SIG-M5 treated with dmso at 0.1 percent for 504 hours (cell line): Measurements from ENCODE around the gene ZBTB46.

Source experiments
- DNase-seq: peaks from one replicate; lab custom pipeline; 2025; ENCODE audit not compliant: unreplicated experiment; lab: John Stamatoyannopoulos, UW

The ZBTB46 gene

DNA sequence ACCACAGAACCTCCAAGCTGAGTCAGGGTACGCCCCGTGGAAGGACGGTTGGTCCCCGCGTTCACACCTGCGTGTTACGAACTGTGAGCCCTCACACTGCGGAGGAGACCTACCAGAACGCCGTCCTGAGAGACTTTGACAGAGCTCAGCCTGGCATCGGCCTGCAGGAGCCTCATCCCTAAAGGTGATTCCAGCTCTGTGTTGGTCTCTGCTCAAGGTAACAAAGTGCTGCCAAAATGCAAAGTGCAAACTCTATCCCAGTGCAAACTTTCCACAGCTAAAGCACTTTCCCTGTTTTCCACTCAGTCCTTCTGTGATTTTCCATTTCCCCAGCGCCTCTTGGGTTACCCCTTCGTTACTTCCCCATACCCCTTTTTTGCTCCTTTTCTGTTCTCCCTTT lies 8.6 kb upstream of the ZBTB46 start:
- no peak for DNase-seq

DNA sequence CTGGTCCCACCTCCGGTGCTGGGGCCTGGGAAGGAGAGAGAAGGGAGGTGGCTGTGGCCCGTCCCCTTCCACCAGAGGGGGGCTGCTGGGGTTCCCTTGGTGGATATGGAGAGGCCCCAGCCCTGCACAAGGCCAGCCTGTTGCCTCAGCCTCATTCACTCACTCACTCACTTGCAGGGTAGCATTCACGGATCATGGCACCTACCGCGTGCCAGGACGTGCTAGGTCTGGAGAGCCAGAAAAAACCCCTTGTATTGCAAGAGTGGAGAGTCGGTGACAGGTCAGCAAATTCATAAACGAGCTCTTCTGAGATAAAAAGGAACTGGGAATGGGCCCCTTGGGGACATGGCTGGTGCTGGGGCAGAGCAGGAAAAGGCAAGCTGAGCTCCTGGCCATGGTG lies 6.4 kb upstream of the ZBTB46 start:
- DNase-seq = no peak

DNA sequence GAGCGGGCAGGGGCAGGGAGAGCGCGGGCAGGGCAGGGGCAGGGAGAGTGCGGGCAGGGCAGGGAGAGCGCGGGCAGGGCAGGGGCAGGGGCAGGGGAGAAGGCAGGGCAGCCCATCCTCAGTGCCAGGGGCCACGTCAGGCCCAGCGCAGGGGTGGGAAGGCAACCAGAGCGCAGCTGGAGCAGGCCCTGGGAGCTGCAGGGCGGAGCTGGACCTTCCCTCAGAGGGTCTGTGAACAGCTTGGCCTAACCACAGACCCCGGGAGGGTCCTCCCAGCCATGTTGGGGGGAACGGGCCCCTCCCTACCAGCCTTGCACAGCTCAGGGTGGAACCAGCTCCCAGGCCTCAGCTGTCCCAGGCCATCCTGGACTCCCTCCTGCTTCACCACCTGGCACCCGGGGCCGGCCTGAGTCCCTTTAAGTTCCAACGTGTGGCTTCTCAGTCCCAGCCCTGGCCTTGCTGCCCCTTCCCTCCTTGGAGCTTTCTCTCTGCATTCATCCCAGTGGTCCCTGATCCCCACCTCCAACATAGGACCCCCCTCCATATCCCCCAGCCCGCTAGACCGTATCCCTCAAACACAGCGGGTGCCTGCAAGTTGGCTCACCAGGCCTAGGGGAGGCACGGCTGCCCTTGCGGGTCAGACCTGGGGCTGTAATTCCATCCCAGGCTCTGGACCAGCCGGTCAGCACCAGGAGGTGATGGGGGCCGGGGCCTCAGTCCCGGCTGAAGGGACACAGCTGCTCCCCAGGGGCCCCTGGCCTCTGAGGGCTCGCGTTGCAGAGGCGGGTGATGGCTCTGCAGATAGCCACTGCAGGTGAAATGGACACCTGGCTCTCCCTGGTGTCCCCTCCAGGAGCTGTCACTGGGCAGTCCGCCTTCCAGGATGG lies 5.6 kb upstream of the ZBTB46 start:
- no peak for DNase-seq

DNA sequence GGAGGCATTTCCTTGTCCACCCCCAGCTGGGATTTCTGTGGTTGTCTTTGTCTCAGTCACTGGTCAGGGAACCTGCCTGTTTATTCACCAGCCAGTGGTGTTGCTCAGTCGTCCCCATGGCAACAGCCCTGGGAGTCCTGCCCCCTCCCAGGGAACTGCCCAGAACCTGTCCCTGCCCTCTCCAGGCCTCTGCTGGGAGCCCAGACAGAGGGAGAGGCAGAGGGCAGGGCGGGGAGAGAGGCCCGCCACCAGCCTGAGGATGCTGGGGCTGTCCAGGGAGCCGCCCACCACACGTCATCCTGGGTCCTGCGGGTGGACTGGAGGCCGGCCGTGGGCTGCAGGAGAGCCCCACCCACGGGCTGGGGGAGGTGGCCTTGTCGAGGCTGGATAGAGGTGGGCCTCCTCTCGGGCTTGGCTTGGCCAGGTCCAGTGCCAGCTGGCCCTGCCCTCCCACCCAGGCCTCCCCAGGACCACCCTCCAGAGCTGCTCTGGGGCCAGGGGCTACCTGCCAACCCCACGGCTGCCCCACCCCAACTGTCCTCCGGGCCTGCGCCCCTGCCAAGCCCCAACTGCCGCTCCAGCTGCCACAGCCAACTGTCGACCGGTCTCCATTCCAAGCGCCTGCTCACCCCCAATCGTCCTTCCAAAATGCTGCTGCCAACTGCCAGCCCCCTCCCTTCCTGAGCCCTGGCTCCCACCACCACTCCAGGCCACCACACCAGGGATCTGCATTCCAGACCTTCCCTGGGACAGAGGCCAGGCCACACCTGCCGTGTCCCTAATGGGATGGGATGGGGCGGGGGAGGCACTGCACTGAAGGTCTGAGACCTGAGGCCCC lies 4.2 kb upstream of the ZBTB46 start:
- peak; percentile 82 for DNase-seq

DNA sequence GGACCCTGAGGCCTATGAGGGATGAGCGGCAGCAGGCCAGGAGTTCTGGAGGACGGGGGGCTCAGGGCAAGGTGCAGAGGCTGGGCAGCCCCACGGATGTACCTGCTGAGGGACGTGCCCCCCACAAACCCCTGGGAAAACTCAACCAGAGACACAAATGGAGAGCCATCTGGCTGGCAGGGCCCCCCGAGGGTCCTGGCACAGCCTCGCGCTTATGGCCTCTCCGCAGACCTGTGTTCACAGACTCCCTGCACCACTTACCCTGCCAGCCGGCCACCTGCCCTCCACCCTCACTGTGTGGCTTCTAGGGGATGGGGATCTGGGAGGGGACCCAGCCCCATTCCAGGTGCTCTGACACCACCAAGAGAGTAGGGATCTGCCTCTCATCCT lies 3.4 kb upstream of the ZBTB46 start:
- no peak for DNase-seq

DNA sequence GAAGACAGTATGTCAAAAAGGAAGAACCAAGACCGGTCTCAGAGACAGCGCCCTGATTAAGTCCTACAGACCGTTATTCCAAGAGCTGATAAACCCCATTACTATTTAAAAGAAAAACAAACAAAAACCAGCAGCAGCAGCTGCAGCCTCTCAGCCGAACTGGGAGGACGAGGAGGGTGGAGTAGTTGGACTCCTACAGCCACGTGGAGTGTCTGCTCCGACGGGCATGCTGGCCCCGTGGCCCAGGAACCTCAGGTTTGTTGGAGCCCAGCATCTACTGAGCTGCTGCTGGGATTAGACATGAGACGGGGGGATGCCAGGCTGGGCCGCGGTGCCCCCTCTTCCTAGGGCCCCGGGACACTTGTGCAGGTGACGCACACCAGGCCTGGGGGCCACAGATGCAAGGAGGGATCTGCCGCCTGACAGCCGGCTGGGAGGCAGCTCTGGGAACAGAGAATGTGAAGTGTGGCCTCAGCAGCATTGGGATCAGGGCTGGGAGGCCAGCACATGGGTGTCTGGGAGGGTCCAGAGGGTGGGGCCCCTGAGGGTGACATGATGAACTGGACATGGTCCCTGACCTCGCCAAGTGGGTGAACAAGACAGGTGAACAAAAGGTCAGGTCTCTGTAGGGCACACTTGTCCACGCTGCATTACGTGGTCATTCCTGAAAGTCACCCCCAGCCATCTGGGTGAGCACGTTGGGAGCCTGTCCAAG lies 2.9 kb upstream of the ZBTB46 start:
- DNase-seq = no peak

DNA sequence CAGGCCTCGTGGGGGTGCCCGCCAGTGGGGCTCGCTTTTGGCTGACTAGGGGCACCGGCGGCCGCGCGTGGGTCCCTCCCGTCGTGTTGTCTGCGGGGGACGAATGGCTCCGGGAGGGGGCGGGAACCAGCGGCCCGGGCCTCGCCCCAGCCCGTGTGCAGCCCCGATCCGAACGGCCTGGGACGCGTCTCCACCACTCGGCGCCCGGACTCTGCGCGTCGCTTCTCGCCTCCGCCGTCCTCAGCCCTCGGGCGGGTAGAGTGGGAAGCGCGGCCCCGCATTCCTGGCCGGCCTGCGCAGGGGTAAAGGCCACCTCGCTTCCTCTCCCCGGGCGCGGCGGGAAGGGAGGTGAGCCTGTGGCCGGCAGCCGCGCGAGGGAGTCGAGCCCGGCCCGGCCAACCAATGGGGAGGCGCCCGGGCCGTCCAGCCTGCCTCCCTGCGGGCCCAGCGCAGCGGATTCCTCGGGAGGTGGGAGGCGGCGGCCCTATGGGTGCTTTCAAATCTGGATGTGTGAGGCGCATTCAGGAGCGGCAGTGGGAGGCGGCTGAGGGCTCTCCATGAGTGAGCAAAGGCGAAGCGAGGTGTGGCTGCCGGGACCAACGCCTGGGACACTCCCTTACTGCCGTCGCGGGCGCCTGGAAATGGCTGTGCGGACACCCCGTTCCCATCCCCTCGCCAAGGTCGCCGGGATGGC lies 1.1 kb upstream of the ZBTB46 start:
- DNase-seq = no peak

DNA sequence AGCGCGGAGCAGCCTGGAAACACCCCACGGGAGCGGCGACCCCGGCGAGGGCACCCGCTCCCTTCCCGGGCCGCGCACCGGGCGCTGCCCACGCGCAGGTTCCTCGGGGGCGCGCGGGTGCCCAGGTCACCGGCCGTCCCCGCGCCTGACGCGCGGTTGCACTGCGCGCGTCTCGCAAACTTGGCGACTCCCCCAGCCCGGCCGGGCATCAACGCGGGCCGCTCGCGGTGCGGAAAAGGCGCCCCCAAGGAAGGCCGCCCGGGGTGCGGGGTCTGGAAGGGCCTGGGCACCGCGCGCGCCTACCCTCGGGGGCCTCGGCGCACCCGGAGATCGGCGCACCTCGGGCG lies 555 bp upstream of the ZBTB46 start:
- DNase-seq = no peak

DNA sequence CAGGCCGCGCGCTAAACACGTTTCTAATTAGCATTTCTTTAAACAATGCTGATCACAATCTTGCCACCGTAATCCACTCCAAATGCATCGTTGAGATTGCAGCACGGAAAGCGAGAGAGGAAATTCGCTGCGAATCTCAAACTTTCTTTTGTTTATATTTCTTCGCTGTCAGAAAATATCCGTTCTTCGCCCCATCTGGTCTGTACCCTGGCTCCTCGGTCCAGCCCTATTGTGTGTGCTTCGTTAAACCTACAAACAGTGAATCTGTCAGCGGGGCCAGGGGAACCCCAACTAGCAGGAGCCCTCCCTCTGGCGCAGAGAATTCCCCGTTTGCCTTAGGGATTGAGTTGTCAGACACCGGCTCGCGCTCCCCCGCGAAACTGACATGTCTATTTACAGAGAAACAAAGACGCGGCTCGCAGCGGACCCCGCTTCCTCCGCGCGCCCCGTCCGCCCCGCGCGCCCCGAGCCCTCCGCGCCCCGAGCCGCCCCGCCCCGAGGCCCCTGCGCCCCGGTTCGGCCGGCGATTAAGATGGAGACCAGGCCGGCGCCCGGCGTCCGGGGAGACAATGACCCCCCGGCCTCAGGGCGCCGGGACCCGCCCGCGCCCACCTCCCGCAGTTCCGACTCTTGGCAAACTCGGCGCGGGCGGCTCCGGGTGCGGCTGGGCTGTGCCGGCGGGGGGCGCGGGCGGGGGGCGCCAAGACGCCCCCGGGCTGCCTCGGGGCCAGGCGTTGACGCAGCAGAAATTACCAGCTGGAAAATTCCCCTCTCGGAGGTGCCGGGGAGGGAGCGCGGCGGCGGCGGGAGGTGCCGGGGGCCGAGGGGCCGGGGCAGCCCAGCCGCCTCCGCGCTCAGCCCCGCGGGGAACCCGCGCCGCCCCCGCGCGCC lies 874 bp downstream of the ZBTB46 start:
- no peak for DNase-seq

DNA sequence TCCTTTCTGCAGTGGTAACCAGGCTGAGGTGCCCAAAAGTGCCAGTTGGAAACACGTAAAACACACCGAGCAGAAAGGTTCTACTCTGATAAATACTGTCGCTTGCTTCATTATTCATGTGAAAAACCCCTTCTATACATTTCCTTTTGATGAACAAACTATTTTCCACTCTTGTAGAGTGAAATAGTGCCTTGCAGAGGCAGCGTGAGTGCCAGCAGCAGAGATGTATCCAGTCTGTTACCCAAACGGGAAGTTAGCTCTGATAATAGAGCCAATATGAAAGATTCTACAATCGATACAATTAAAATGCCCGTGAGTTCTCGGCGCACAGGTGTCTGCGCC lies 1.5 kb downstream of the ZBTB46 start:
- no peak for DNase-seq

DNA sequence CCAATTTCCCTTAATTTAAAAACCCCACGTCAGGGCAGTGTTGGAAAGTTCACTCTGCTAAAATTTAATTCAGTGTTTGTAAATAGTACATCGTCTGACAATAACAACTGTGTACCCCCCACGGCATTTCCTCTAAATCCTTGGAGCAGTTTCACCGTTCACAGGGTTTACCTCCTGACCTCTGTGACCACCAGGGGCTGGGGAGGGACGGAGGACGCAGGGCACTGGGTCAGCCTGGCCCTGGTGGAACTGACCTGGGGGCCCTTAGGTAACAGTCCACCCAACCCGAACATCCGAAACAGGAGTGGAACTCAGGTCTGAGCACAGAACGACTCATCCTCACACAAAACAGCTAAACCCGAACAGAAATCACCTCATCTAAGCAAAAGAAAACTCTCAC lies 2.1 kb downstream of the ZBTB46 start:
- DNase-seq = no peak

DNA sequence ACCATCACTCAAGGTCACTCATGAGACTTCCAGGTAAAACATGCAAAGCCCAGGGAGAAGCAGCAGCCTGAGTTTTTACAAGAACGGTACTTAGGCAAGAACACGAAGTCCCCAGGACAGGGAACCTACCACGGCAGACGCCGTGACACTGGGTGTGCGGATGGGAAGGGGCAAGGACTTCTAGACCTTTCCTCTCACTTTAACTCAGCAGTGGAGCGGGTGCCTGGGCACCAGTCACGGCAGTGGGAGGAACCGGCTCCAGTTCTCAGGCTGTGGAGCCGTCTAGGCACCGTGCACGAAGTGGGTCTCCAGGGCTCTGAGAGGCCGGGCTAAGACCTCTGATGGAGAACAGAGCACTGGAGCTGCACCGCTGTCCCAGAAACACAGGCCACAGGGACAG lies 2.5 kb downstream of the ZBTB46 start:
- no peak for DNase-seq

DNA sequence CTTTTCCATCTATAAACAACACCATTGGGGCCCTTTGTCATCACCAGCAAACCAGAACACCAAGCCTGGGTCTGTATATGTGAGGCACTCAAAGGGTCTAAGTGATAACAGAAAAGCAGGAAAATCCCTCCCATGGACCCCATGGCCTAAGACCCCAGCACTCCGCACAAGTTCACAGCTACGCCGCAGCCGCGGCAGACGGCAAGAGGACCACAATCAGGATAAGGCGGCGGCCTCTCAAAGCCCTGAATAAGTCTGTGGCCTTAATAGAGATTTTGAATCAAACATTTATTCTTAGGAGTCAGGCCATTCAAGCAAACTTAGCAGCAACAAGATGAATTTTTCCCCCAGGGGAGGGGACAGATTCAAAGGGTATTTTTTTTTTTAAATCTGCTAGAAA lies 2.9 kb downstream of the ZBTB46 start:
- DNase-seq = no peak

DNA sequence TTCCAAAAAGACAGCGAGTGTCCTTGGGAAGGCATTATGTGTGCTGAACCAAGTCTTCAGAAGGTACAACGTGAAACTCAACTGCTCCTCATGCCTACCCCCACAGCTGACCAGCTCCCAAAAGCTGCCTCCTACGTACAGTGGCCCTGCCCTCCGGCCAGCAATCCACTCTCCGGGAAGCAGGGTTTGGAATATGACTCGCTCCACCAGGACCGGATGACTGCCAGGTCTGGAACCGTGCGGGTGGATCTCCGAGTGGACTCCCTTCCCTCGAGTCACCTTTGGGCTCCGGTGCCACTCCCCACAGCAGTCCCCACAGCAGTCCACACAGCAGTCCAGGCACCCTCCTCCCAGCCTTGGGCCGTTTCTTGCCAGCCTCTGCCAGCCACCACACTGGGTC lies 4.3 kb downstream of the ZBTB46 start:
- no peak for DNase-seq

DNA sequence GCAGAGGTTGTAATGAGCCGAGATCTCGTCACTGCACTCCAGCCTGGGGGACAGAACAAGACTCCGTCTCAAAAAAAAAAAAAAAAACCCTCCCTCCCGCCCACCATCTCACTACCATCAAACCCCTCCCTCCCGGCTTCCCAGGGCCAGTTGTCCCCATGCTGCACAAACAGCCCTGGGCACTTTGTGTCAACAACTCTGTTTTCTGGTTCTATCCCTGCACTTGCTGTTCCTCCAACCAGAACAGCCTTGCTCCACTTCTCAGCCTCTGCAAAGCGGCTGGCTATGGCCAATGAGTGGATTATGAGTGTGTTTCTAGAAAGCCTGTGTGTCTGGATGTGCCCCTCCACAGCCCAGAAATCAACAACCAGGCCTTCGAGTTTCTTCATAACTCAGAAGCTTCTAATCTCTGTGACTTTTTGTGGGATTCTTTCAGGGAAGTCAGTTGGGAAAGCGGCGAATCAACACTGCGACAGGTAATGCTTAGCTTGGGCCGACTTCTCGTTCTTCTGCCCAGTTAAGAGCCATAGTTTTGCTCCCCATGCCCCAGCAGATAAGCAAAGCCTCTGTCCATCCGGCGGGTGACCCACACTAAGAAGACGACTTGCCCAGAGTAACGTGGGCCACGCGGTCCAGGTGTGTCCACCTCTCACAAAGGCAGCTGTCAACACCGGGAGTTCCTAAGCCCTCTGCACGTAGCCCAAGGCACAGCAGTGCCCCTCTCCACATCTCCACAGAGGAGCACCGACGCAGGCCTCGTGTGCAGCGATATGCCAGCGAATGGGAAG lies 5.5 kb downstream of the ZBTB46 start:
- no peak for DNase-seq

DNA sequence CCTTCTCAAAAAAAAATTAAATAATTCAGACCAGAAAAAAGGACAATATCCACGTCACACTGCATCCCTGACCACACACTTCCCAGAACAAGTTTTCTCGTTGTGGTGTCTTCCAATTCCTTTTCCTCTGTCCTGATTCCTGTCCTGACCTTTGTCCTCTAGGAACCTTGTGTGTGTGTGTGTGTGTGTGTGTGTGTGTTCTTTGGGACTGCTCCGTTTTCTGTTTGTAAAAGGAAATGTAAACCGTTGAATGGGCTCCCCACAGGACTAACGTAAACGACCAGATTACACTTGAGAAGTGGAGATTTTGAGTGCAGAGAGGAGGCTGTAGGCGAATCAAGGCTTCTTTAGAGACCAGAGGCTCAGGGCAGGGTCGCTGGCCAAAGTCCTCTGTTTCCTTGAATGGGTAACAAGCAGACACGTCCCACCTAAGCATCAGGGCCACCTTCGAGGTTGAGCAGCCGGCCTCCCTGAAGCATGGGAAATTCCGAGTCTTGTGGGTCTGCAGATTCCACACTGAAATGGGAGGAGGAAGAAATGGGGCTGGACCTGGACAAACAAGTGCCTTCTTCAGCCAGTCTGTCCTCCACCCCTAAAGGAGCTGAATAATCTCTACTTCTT lies 7.3 kb downstream of the ZBTB46 start:
- no peak for DNase-seq

DNA sequence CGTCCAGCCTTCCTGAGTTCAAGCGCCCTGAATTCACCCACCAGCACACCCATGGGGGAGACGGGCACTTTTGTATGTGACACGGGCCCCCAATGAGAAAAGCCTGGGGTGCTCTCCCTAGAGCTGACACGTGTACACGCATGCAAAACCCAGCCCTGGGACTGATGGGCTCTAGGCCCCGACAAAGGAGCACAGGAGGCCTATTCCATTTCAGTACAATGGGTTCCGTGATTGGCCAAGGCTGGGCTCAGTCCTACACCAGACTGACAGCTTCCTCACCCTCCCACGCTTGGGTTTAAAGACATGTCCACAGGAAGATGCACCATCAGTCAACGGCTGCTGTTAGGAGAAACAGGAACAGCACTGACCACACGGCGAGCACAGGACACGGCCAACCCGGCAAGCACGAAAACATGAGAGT lies 8.8 kb downstream of the ZBTB46 start:
- DNase-seq = no peak

DNA sequence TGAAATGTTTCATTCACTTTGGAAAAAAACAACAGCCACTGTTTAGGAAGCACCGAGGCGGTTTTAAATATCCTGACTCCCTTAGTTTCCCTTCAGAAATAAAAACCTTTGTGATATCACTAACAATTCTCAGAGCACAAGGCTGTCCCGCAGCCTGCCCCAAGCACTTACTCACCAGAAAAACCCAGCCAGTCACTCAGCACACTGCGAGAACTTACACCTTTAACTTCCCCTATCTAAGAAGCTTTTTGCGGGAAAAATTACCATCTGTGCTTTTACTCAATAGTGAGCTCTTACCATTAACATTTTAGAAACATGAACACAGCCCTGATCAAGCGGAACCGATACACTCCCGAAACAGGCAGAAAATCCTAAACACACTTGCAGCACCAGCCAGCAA lies 9.3 kb downstream of the ZBTB46 start:
- no peak for DNase-seq
